Right forelimb (tissue), 1 donor: ENCODE measurements around the gene ZAP70.
"Not testable (repeated sequence)": the region's sequence is repeated elsewhere in the genome, so short reads cannot be mapped to it uniquely, and the experiment has no call there.

Experiments
- DNase-seq: peaks from one replicate; pipeline ENCODE4 v3.0.0-alpha.2; 2018

Gene ZAP70

DNA sequence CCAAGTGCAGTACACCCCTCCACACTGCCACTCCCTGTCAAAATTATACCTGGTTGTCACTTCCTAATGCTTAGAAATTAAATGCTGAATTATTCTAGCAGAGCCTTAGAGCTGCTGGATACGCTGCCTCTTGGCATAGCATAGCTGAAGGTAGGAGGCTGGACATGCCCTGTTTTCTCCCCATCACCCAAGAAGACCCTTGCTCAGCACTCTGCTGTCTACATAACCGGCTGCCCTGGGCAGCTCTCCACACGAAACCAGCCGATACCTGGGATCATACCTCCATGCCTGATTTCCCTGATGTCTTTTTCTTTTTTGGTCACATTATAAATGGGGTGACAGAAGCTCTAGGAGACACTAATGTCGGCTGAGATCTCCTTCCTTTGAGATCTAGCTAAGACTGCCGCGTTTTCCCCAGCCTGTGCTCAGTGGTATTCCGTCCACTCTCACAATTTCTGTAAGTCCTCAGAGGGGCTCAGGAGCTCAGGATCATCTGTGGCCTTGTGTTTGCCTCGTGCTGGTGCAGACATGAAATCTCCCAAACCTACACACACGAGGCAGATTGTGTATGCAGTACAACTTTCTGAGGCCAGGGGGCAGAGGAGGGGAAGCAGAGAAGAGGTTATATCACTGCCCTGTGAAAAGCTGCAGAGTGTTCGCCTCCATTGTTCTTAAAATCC lies 13.5 kb upstream of the ZAP70 start:
- DNase-seq, result peak; percentile 65

DNA sequence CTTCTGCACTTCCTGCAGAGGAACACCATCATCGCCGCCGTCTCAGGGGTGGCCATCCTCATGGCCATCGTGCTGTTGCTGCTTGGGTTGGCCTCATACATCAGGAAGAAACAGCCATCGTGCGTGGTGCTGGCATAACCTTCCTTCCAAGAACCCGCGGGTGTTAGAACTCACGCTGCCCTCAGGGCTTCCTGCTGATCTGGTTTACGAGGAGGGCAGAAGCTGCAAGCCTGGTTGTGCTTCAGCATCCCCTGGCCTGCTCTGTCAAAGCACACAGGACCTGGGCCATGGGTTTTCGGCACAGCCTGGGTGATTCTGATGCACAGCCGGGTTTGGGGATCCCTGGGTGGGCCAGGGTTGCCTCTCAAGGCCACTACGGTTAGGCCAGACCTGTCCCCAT lies 12.2 kb upstream of the ZAP70 start:
- DNase-seq, result no peak

DNA sequence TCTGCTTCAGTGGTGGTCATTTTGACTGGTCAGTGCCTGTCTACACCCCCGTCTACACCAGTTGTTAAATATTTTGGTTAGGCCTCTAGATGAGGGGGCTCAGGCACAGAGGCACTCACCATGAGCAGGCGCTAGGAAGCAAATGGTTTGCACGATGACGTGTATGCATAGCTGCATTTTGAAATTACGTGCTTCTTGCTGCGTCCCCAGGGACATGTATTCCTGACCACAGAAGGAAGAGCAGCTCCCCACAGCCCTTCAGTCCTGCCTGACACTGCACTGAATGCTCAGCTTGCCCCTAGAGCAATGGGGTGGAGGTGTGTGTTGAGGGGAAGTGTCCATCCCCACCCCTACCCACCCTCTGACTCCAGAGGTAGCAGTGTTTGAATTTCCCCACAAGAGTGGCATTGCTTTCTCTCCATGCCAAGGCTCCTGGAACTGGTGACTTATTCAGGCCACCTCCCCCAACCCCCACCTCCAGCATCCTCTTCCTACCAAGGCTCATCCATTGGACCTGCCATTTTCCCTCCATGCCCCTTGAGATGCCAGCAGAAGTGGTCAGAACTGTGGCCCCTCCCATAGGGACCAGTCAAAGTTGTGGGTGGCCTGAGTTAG lies 11.4 kb upstream of the ZAP70 start:
- no peak for DNase-seq

DNA sequence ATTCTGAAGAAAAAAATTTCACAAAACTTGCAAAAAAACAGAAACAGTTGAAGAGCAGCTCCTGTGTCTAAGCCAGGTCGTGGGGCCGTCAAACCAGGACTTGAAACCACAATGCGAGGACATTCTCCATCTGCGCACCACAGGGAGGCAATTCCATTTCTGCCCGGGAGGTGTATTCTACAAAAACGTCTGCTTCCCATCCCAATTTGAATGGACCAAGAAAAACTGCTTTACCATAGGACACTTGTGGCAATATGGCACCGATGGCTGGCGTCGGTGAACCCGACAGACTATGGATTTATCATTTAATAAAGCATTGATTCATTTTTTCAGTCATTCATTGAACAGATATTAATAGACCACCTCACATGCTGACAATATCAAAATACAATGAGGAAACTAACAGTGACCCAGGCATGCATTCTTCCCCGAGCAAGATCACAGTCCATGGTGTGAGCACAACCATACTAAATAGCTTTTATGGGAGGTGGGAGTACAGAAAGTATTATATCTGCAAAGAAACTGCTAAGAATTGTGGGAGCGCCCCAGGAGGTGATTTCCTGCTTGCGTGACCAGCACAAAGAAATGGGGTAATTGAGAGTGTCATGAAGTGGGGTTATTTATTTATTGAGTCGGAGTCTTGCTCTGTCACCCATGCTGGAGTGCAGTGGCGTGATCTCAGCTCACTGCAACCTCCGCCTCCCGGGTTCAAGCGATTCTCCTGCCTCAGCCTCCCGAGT lies 10.5 kb upstream of the ZAP70 start:
- DNase-seq, result no peak

DNA sequence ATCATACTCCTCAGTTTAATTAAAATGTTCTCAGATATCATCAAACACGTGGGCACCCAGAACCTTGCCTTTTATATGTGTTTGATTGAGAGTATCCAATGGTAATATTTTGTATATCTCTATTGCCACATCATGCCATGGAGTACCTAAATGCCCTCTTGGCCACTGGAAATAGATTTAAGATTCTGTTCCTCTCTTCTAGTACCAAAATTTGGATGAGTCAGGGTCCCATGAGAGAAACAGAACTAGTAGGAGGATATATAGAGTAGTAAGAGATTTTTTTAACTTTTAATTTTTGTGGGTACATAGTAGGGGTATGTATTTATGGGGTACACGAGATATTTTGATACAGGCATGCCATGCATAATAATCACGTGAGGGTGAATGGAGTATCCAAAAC lies 9.6 kb upstream of the ZAP70 start:
- no peak for DNase-seq

DNA sequence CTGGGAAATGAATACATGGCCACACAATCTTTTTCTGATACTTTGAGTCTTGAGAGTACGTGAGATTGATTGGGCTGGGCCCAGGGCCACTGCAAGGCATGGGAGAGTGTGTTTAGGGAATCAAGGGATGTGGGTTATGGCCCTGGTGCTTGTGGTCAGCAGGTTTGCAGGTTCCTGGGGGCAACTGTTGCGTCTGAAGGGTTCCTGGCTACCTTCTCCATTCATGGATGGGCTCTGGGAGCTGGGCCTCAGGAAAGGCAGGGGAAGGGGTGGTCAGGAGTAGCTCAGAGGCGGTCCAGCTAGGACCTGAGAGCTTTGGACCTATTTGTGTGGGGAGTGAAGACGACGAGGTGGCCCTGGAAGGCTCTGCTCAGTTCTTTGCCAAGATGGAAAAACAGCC lies 8.4 kb upstream of the ZAP70 start:
- DNase-seq, result no peak

DNA sequence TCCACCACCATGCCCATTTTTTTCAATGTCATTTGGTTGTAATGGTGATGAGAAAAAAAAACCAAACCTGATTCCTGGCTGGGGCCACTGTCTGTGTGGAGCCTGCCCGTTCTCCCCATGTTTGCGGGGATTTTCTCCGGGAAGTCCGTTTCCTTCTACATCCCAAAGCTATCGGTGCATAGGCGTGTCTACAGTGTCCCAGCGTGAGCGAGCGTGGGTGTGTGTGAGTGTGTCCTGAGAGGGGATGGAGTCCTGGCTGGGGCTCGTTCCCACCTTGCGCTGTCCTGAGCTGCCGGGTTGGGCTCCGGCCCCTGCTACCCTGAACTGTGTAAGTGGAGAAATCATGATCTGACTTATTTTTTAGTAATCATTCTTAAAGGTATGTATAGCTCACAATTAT lies 7.3 kb upstream of the ZAP70 start:
- no peak for DNase-seq

DNA sequence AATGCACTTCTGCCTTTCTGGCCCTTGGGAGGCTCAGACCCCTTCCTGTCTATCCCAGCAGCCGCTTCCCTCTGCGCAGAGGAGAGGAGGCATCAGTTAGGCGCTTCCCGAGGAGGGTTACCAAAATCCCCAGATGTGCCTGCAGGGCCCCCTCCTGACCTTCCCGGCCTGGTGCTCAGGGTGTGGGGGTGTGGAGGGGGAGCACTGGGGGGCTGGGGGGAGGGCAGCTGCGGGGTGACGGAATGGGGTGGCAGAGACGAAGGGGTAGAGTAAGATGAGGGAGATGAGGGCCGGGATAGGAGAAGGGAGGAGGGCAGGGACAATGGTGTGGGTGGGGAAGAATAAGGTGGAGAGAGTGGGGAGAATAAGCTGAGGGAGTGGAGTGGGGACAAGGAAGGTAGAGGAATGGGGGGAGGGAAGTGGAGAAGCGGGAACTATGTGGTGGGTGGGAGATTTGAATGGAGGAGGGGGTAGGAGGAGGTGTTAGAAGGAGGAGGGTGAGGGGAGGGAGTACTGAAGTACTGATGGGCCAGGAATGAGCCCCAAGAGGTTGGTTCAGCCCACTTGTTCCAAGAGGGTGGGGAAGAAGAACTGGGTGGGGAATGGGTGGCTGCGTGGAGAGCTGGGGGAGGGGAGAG lies 6.5 kb upstream of the ZAP70 start:
- DNase-seq, result no peak

DNA sequence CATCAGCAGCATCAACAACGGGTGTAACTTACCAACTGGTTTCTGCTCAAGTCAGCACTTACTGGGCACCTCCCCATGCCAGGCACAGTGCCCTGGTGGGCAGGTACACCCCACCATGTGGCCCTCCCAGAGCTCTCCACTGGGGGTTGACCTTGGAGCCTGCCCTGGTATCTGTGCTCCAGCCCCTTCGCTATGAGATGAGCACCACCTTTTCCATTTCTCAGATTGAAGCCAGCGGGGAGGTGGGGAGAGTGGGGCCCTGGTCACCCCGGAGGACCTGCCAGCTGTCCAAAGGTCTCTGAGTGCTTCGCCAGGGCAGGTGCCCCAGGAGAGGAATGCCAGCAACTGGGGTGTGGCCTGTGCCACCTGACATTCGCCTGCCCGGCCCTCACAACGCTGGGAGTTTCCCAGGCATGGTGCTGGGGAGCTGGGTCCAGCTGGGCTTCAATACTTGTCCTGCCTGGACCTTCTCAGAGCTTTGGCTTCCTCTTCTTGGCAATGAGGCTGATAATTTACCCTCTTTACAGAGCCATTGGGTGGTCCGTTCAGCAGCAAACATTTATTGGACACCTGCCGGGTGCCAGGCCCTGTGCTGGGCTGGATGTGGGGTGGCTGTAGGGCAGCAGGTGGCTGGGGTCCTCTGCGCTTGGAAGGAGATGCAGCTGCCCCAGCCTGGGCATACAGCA lies 5.9 kb upstream of the ZAP70 start:
- no peak for DNase-seq

DNA sequence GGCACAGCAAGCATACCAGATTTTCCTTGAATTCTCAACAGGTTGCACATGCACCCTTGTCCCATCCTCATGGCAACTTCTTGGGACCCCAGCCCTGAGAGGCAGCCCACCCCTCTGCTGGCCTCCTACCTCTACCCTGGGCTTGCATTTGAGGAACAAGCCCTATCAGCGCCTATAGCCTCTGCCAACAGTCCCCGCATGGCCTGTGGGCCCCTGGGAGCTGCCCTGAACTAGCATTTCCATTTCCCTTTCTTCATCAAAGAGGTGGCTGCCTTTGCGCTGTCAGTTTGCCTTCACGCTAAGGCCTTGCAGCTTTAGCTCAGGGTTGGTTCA lies 5.4 kb upstream of the ZAP70 start:
- DNase-seq, result no peak

DNA sequence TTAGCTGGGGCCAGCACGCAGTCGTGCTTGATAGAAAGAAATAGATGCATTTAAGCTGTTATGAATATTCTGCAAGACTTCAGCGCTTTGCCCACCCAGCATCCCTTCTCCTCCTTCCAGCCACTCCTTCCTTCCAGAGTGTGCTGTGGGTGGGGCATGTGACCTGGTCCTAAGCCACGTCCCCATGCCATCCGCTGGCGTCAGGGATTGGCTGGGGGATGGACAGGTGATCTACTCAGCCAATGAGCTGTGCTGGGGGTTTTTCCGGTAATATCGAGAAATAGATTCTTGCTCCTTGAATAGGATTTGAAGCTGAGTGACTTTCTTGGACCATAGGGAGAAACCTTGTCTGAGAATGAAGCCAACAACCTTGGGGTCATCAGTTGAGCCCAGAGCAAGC lies 4.8 kb upstream of the ZAP70 start:
- DNase-seq, result peak; percentile 19

DNA sequence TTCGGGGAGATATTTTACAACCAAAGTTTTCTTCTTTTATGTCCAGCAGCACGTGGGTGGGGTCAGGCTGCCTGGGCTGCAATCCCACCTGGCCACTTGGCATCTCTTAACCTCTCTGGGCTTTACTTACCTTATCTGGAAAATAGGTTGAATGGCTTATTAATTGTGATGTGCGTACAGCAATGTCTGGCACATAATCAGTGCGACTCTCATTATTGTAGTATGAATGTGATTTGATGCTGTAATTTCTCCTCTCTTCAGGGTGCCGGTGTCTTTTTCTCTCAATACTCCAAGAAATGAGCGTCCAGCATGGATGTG lies 2.0 kb upstream of the ZAP70 start:
- peak; percentile 13 for DNase-seq

DNA sequence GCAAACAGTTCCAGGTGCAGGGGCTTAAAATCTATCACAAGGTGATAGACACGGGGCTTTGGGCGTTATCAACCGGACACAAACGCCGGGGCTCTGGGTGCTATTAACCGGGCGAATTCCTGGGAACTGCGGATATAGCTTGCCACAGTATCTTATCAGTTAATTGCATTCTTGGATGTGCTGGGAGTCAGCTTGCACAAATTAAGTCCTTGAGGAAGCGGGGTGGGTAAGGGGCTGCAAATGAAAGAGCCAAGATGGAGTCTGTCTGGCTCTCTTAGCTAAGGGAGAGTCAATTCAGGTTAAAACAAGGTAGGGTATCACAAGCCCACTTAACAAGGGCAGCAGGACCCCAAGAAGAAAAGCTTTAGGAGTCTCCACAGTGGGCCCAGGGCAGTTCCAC lies 1.2 kb upstream of the ZAP70 start:
- DNase-seq, result not testable (repeated sequence)

DNA sequence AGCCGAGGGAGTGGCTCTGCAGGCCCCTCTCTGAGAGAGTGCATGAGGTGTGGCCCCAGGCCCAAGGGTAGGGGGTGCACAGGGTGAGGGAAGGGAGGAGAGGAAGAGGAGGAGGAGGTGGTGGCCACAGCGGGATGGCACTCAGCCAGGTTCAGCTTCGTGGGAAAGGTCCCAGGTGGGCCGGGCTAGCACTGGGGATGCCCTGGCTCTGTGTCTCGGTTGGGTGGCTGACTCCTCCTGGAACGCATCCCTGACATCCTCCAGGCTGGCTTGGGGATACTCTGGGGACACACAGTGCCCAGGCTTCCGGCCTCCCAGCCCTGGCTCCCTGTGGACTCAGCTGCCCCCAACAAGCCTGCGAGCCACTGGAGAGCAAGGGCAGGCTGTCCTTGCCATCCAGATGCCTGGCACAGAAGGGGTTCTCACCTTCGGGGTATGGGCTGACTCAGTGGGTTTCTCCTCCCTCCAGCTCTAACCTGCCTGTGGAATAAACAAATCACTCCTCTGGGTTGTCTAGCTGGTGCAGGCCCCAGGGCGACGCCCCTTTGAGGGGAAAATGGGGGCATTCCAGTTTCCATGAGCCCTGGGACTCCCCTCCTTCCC lies 582 bp upstream of the ZAP70 start:
- DNase-seq, result no peak

DNA sequence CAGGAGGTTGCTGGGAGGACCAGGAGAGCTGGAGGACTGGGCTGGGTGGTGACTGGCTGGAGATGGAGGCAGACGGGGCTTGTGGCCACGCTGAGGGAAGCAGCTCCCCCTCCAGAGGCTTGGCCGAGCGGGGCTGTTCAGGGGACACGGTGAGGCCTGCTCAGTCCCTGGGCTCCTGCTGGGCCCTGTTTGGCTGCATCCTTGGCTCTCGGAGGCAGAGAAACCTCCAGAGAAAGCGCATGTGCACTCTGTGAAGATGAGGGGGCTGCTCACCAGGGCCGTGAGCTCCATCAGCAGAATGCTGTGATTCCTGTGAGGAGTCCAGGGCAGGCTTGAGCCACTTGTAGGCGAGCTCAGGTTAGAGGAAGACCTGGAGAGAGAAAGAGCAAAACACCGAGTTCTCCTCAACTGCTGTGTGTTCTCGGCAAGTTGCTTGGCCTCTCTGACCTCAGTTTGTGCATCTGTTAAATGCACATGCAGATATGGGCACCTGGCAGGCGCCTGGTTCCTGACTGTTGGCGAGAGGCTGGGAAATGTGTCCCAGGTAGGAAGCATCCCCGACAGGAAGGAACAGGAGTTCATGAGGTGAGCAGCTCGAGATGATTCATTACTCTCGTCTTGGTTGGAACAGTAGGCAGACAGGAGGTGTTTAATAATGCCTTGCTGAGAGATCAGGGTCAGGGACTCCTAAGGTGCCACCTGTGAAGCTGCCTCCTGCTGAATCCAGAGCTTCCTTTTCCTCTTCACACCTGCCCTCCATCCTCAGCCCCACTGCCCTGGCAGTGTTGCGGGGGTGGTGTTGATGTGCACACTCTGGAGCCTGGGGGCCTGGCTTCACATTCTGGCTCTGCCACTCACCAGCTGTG lies 941 bp downstream of the ZAP70 start:
- no peak for DNase-seq

DNA sequence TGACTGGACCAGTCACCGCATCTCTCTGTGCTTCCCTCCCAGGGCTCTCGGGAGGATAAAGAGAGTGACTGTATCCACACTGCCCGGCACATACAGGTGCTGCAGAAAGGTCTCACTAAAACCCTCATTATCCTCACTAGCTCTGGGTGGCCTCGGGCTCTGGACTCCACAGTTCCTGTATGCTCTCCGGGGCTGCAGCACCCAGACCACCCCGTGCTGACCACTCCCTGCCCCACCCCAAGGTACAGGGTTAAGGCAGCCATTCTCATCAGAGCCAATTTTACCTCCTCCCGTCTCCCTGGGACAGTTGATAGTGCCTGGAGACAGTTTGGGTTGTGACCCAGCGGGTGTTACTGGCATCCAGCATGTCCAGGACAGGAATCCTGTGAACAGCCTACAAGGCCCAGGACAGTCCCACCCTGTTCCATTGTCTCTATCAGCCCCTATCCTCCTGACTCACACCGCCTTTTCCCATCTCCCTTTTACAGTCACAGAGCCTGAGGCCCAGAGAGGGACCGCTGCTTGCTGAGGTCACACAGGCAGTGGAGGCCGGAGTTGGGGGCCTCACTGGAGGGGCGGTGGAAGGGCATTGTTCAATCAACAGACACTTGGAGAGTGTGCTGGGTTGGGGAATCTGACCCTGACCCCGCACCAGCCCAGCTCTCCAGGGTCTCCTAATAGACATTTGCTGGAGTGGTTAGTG lies 1.7 kb downstream of the ZAP70 start:
- peak; percentile 37 for DNase-seq

DNA sequence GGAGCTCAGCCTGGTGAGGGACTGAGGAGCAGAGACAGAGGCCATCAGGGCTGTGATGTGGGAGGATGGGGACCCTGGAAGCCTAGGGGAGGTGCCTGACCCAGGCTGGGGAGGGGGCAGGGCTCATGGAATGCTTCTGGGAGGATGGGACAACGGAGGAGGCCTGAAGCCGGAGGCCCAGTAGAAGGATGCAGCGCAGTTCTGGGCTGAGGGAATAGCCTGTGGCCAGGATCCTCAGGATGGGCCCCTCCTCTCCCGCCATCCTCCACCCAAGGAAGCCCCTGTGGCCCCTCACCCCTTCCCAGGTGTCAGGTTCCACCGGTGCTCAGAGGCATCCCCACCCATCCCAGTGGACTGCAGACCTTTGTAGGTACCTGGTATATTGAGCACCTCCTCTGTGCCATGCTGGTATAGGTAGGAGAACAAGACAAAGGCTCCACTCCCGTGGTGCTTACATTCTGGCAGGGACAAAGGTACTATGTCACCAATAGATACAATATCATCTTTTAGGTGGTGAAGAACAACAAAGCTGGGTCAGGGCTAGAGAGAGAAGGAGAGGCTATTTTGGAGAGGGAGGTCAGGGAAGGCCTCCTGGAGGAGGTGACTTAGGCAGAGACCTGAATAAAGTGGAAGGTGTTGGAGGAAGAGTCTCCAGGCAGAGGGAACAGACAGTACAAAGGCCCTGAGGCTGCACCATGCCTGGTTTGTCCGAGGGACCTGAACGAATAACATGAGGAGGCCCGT lies 2.7 kb downstream of the ZAP70 start:
- peak; percentile 20 for DNase-seq

DNA sequence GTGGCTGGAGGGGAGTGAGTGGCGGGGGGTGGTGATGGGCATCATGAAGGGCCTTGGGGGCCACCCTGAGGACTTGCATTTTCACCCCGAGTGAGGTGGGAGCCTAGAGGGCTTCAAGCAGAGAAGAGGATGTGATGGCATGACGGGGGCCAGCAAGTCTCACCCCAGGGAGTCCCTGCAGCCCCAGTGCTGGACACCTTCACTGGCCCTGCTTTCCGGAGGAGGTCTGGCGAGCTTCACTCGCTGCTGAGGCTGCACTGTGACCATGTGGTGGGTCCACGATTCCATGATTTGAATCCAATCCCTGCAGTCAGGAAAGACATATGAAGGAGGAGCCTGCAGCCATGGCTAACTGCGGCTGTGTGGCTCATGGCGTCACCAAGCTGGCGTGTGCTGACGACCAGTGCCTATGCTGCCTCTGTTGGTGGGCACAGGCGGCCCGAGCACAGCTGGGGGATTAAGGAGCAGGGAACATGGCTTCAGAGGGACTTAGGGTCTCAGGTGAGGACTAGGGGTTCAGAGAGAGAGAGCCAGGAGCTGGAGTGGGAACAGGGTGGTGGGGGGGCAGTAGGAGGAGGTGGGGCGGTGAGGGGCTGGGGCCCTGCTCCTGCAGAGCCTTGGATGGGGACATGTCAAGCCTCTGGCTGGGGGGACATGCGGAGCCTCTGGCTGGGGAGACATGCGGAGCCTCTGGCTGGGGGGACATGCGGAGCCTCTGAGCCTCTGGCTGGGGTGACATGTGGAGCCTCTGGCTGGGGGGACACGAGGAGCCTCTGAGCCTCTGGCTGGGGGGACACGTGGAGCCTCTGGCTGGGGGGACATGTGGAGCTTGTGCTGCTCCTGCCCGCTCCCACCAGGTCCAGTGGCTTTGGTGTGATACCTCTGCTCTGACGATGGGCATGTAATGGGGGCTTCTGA lies 3.6 kb downstream of the ZAP70 start:
- peak; percentile 41 for DNase-seq

DNA sequence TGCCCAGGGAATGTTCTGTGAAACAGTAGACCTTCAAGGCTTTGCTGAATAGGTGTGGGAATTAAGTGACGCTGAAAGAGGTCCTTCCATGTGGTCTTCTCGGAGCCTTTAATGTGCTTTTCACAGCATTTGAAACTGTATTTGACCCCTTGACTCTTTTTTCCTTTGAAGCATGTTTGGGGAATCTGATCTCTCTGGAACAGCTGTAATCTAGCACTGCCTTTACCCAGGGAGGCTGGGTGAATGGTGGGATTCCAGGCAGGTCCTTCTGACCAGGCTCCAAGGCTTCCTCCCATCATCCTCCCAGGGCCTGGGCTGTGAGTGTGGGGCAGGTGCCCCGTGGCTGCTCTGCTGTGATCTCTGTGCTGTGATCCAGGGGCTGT lies 4.2 kb downstream of the ZAP70 start:
- DNase-seq, result peak; percentile 25
